HG03439 (cell line): ENCODE measurements around the gene ARID4B.
"Not testable (repeated sequence)": the region's sequence is repeated elsewhere in the genome, so short reads cannot be mapped to it uniquely, and the experiment has no call there.

Experiments used
- ATAC-seq: cut with Tn5 transposase; IDR thresholded peaks from one replicate; pipeline ENCODE4 v1.9.1; 2021; ENCODE audit warnings: mild to moderate bottlenecking, moderate library complexity; ENCODE audit not compliant: unreplicated experiment

Gene ARID4B

DNA sequence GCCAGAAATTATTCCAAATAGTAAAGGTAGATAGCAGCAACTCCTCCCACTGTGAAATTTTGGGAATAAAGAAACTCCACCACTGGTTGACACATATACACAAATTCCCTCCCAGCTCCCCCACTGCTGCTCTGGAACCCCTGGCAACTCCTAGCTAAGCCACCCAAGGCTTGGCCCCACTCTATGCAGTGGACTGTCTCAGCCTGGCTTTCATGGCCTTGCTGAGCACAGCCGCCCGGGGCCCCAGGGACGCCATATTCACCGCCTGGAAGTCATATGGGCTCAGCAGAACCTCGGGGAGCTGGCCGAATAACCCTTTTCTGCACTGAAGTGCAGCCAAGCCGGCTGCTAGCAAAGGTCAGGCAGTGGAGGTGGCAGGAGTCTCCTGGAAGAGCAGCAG is 151.5 kb downstream of the ARID4B start:
- no peak for ATAC-seq

GRCh38 chr1:235169986-235170385 is 158.0 kb downstream of the ARID4B start:
- no peak for ATAC-seq

DNA sequence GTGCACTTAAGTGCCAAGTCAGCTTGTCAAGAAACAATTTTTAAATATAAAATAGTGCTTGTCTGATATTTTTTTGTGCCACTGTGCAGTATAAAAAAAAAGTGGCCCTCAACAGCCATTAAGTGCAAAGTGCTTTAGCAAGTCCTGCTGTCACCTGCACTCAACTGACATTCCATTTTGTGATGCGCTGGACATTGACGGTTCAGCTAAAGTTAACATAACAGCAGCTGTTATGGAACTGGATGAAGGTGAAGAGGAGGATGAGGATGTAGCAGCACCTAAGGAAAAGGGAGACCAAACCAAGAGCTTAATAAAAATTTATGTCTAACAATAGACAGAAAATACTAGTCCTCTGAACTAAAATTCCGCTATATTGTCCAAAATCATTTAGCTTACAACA is 159.6 kb downstream of the ARID4B start:
- no peak for ATAC-seq

GRCh38 chr1:235161685-235162327 is 166.2 kb downstream of the ARID4B start:
- ATAC-seq = no peak

- ATAC-seq = peak; percentile 92
Measured at GRCh38 chr1:235160957-235161684, 166.9 kb downstream of the ARID4B start, which contains the start of gene RBM34. Gene RBM34 (minus strand): TSS chr1:235161250. CDS start chr1:235161226, 24 bp downstream.

- peak; percentile 43 for ATAC-seq
Measured at GRCh38 chr1:235160383-235160956, 167.5 kb downstream of the ARID4B start.

DNA sequence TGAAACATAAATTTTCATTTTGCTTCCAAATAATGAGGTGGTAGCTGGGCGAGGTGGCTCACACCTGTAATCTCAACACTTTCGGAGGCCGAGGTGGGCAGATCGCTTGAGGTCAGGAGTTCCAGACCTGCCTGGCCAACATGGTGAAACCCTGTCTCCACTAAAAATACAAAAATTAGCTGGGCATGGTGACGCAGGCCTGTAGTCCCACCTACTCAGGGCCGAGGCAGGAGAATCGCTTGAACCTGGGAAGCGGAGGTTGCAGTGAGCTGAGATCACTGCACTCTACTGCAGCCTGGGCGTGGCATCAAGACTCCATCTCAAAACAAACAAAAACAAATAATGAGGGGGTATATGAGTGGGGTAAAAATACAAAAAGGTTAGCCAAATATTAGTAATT is 168.0 kb downstream of the ARID4B start:
- not testable (repeated sequence) for ATAC-seq

GRCh38 chr1:235159284-235159683 is 168.7 kb downstream of the ARID4B start:
- not testable (repeated sequence) for ATAC-seq

DNA sequence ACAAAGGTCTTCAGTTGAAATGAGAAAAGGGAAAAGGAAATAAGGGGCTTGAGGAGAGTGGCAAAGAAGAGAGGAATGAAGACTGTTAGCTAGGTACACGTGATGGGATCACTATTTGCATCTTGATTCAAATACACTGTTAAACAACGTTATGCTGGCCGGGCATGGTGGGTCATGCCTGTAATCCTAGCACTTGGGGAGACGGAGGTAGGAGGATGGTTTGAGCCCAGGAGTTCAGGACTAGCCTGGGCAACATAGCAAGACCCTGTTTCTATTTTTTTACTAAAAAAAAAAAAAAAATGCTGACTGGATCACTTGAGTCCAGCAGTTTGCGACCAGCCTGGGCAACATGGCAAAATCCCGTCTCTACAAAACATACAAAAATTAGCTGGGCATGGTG is 169.3 kb downstream of the ARID4B start:
- ATAC-seq = no peak

DNA sequence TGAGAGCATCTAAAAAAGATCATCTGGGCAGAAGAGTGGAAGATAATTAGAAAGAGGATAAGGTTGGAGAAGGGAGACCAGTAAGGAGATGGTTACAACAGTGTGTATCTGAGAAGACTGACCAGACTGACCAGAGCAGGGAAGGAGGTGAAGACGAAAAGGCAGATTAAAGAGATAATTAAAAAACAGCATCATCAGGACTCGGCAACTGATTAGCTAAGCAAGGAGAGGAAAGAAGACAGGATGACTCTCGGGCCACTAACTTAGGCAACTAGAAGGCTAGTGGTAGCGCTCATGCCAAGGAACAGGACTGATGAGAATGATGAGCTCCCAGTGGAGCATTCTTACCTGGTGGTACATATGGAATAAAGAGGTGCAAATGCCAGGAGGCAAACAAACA is 170.8 kb downstream of the ARID4B start:
- ATAC-seq = no peak

DNA sequence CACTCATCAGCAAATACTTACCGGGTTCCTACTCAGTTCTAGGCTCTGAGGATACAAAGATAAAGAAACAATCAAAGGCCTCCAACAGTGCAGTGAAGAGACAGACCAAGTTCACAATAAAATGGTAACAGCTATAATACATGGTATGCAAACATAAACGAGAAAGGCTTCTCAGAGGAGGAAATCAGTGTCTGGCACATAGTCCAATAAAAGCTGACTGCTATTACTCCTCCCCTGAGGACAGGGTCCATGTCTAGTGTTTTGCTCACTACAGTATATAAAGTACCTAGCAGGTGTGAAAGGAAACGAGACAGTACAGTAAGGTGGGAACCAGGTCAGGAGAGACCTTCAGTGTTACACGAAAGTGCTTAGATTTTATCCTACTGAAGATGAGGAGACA is 171.2 kb downstream of the ARID4B start:
- no peak for ATAC-seq

DNA sequence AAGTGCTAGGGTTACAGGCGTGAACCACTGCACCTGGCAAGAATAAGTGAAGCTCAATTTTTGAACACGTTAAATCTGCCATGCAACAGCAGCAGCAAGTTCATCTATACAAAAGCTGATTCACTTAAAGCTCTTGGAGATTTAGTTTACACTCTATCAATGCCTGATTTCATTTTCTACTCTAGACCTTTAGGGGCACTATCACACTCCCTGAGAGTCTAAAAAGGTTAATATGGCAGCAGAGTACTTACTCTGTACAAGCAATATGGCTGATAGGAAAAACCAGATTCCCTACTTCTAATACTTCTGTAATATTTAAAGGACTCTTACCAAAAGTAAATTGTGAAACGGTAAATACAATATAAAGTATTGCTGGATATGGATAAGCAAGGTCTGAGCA is 171.7 kb downstream of the ARID4B start:
- ATAC-seq = no peak

- ATAC-seq = no peak
Measured at GRCh38 chr1:235152235-235152634, 175.7 kb downstream of the ARID4B start.

GRCh38 chr1:235151033-235151432 is 176.9 kb downstream of the ARID4B start:
- ATAC-seq = no peak

DNA sequence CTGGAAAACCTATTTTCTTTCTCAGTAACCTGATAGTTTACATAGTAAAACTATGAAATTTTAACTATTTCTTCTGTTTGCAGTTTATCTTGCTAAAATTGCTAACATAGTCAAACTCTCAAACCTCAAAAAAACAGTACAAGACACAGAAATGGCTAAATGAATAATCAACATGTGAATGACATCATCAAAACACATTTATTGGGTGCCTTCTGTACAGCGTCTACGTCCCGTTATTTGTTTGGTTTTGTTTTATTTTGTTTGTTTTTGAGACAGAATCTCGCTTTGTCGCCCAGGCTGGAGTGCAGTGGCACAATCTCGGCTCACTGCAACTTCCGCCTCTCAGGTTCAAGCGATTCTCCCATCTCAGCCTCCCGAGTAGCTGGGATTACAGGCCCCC is 178.2 kb downstream of the ARID4B start:
- ATAC-seq = no peak

DNA sequence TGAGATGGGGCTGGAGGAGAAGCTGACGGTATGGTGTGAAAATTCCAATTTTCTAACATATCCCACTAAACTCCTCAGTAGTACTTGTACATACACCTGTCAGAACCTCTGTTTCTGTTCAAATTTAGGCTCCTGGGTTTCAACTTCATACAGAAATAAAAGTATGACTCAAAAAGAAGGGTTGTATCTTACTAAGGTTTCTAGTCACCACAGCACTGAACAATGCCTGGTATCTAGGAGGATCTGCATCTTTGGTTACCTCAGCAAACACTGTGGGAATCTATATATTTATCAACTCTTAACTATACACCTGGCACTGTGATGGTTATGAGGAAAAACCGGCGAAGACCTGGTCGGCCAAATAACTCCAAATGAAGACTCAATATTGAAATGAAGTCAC is 180.7 kb downstream of the ARID4B start:
- ATAC-seq = no peak

GRCh38 chr1:235145639-235146038 is 182.3 kb downstream of the ARID4B start:
- ATAC-seq = no peak

DNA sequence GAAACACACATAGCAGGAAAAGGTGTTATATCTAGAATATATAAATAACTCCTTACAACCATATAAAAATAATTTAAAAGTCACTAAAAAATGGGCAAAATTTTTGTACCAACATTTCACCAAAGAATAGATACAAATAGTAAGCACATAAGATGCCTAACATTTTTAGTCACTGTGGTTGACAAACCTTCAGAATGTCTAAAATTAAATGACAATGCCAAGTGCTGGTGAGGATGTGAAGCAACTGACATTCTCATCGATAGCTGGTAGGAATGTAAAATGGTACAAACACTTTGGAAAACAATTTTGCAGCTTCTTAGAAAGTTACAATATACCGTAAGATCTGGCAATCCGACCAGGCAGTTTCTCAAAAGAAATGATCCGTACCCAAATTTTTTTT is 185.0 kb downstream of the ARID4B start:
- no peak for ATAC-seq

- ATAC-seq = no peak
Measured at GRCh38 chr1:235139315-235139714, 188.7 kb downstream of the ARID4B start.

- no peak for ATAC-seq
Measured at GRCh38 chr1:235138821-235139220, 189.2 kb downstream of the ARID4B start.

- no peak for ATAC-seq
Measured at GRCh38 chr1:235136111-235136510, 191.9 kb downstream of the ARID4B start.

DNA sequence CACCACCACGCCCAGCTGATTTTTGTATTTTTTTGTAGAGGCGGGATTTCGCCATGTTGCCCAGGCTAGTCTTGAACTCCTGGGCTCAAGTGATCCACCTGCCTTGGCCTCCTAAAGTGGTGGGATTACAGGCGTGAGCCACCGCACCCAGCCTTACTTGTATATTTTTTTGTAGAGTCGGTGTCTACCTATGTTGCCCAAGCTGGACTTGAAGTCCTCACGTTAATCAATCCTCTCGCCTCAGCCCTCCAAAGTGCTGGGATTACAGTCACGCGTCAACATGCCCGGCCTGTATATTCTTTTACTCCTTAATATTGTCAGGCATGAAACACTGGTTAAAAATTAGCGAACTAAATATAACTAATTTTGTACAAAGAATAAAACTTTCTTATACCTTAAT is 193.8 kb downstream of the ARID4B start:
- ATAC-seq = no peak
